ENCODE measurements around the gene ISOC1.

- TF ChIP-seq, protein P1, sequence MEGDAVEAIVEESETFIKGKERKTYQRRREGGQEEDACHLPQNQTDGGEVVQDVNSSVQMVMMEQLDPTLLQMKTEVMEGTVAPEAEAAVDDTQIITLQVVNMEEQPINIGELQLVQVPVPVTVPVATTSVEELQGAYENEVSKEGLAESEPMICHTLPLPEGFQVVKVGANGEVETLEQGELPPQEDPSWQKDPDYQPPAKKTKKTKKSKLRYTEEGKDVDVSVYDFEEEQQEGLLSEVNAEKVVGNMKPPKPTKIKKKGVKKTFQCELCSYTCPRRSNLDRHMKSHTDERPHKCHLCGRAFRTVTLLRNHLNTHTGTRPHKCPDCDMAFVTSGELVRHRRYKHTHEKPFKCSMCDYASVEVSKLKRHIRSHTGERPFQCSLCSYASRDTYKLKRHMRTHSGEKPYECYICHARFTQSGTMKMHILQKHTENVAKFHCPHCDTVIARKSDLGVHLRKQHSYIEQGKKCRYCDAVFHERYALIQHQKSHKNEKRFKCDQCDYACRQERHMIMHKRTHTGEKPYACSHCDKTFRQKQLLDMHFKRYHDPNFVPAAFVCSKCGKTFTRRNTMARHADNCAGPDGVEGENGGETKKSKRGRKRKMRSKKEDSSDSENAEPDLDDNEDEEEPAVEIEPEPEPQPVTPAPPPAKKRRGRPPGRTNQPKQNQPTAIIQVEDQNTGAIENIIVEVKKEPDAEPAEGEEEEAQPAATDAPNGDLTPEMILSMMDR (IDR thresholded peaks at IDR 0.05), result no peak
- no peak for TF ChIP-seq POLR2A (IDR thresholded peaks at IDR 0.05)
Observed at GRCh38 chr5:129133553-129133952, 39.0 kb downstream of the ISOC1 start.
